ENCODE data around the gene ACVR1C.

DNA sequence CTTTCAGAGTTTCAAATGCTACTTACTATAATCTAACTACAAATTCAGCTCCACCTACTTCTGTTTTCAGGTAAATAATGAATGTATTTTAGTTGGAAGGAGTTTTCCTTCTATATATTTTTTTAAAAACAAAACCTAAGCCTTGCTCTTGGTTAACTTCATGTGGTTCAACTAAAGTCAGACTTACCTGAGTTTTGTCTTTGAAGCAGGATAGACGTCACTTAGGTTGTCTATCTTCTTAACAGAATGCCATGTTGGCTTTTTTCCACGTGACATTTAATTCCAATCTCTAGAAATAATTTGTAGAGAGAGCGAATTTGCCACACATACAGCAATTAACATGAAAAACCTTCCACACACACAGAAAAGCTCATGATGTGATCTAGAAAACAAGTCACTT, 140.9 kb downstream of the ACVR1C start:
- TF ChIP-seq POLR2AphosphoS5 (IDR thresholded peaks at IDR 0.05; ENCODE audit: low read depth, low read length) (no peak), POLR2A (IDR thresholded peaks at IDR 0.05; ENCODE audit: low read depth, low read length) (no peak)
